Measurements from ENCODE around the gene KCNRG. TPM values are rescaled to one million over a fixed set of nuclear protein-coding genes. Genes with fewer than 3 reads are reported as not detected.

Gene KCNRG
- polyA plus RNA-seq, 1 experiment, result 1.3 TPM

DNA sequence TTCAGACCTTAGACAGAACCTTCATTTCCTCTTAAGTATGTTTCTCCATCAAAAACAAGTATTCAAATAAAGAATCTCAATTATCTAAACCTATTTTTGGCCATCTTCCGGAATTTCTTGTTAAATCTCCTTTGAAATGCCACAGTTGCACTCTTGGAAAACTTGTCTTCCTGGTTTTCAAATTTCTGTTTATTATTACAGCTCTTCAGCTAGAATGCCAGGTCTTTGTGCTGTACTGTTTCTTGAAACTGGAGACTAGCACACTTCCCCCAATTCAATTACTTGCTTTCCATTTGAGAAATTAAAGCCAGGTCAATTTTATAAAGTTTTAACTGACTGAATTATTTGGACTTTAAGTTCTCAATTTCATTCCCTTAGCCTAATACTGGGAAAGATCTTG, 10.2 kb downstream of the KCNRG start:
- TF ChIP-seq, protein P1, sequence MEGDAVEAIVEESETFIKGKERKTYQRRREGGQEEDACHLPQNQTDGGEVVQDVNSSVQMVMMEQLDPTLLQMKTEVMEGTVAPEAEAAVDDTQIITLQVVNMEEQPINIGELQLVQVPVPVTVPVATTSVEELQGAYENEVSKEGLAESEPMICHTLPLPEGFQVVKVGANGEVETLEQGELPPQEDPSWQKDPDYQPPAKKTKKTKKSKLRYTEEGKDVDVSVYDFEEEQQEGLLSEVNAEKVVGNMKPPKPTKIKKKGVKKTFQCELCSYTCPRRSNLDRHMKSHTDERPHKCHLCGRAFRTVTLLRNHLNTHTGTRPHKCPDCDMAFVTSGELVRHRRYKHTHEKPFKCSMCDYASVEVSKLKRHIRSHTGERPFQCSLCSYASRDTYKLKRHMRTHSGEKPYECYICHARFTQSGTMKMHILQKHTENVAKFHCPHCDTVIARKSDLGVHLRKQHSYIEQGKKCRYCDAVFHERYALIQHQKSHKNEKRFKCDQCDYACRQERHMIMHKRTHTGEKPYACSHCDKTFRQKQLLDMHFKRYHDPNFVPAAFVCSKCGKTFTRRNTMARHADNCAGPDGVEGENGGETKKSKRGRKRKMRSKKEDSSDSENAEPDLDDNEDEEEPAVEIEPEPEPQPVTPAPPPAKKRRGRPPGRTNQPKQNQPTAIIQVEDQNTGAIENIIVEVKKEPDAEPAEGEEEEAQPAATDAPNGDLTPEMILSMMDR (IDR thresholded peaks at IDR 0.05; ENCODE audit: insufficient read depth, low read depth, low read length), result no peak
- Histone ChIP-seq H3K27me3 (ENCODE audit: control insufficient read depth, insufficient read depth, low read length) (no peaks in the 10 kb centered on the region), H3K36me3 (ENCODE audit: control insufficient read depth, insufficient read depth, low read length) (no peaks in the 10 kb centered on the region), H3K4me3 (ENCODE audit: low read depth, low read length) (no peak overlapping the region)
- no peak for DNase-seq (ENCODE audit: low read depth)
- POLR2A ChIA-PET, result interaction anchor here (0.6 to 1.2 kb wide), 2 partner anchors 28 to 57 kb away, joined by 3 read pairs; no protein-coding TSS in a partner anchor
- CTCF ChIA-PET, result no interaction called here

GRCh38 chr13:50026788-50027473, 11.7 kb downstream of the KCNRG start:
- H3K27me3 ChIP-seq (ENCODE audit: control insufficient read depth, insufficient read depth, low read length), result no peaks in the 10 kb centered on the region
- CTCF ChIA-PET, result no interaction called here
- POLR2A ChIA-PET, result no interaction called here
- TF ChIP-seq, protein P1 (IDR thresholded peaks at IDR 0.05; ENCODE audit: insufficient read depth, low read depth, low read length), result no peak
- DNase-seq (ENCODE audit: low read depth), result no peak
- H3K36me3 ChIP-seq (ENCODE audit: control insufficient read depth, insufficient read depth, low read length), result no peaks in the 10 kb centered on the region
- H3K4me3 ChIP-seq (ENCODE audit: low read depth, low read length), result no peak overlapping the region

- ChIA-PET POLR2A (no interaction called here), CTCF (no interaction called here)
- TF ChIP-seq, protein P1 (IDR thresholded peaks at IDR 0.05; ENCODE audit: insufficient read depth, low read depth, low read length), result no peak
- H3K27me3 ChIP-seq (ENCODE audit: control insufficient read depth, insufficient read depth, low read length), result no peaks in the 10 kb centered on the region
- H3K36me3 ChIP-seq (ENCODE audit: control insufficient read depth, insufficient read depth, low read length), result no peaks in the 10 kb centered on the region
- no peak overlapping the region for H3K4me3 ChIP-seq (ENCODE audit: low read depth, low read length)
- DNase-seq (ENCODE audit: low read depth), result no peak
Measured at GRCh38 chr13:50030315-50030714, 15.1 kb downstream of the KCNRG start.

DNA sequence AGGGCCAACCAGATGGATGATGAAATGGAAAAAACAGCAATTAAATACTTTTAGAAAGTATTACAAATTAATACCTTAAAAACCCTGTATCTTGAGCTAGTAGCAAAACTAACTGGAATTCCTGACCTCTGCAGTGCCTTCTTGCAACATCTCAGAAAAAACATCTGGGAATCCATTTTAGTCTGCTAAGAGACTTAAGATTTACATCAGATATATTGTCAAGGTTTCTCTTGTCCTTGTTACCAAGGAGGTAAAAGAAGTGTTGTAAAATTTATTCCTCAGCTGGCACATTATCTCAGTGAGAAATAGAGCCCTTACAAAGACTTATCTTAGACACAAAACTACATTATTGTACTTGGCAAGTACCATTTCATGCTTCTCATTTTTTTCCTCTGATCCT, 18.5 kb downstream of the KCNRG start:
- TF ChIP-seq, protein P1 (IDR thresholded peaks at IDR 0.05; ENCODE audit: insufficient read depth, low read depth, low read length), result no peak
- POLR2A ChIA-PET, result no interaction called here

DNA sequence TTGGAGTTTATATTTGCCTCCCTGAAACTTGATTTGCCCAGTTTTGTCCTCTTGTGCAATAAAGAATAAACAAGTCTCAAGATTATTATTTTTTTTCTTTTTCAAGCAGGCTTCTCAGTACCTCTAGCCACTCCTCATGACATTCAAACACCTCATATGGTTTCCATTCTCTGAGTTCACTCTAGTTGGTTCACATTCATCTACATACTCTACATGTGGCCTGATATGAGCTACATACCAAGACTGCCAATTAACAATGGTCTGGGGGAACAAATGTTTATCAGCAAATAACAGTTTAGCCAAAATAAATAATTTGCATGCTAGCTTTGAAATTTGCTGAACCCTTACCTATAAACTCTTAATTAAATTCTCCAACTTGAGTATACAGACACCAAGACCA, 22.5 kb downstream of the KCNRG start:
- DNase-seq (ENCODE audit: low read depth), result no peak
- Histone ChIP-seq H3K27me3 (ENCODE audit: control insufficient read depth, insufficient read depth, low read length) (no peaks in the 10 kb centered on the region), H3K36me3 (ENCODE audit: control insufficient read depth, insufficient read depth, low read length) (no peaks in the 10 kb centered on the region), H3K4me3 (ENCODE audit: low read depth, low read length) (no peak overlapping the region)
- CTCF ChIA-PET, result interaction anchor here (1.2 kb wide), 1 partner anchor 8 kb away, joined by 3 read pairs; no protein-coding TSS in a partner anchor
- POLR2A ChIA-PET, result no interaction called here
- TF ChIP-seq, protein P1 (IDR thresholded peaks at IDR 0.05; ENCODE audit: insufficient read depth, low read depth, low read length), result no peak

More for the DNA sequence above, 18.5 kb downstream of the KCNRG start:
- H3K27me3 ChIP-seq (ENCODE audit: control insufficient read depth, insufficient read depth, low read length), result no peaks in the 10 kb centered on the region
- H3K36me3 ChIP-seq (ENCODE audit: control insufficient read depth, insufficient read depth, low read length), result no peaks in the 10 kb centered on the region
- peak; percentile 34 for DNase-seq (ENCODE audit: low read depth)
- H3K4me3 ChIP-seq (ENCODE audit: low read depth, low read length), result no peak overlapping the region
- CTCF ChIA-PET, result no interaction called here
